ENCODE results near the gene WDR87. TPM values are rescaled to one million over a fixed set of nuclear protein-coding genes. Genes with fewer than 3 reads are reported as not detected.
A peak's percentile ranks its signal among the peaks of the same experiment; 100 is the strongest.

Gene WDR87
- total RNA-seq, 1 donor from 2014 or later, result not detected

GRCh38 chr19:37907735-37908455 lies 1.5 kb upstream of the WDR87 start:
- peak overlapping the region; percentile 88 for H3K4me3 Mint-ChIP-seq
- no peaks in the 10 kb centered on the region for H3K9me3 Mint-ChIP-seq
- H3K36me3 Mint-ChIP-seq (ENCODE audit: low read depth), result no peaks in the 10 kb centered on the region
- H3K27ac Mint-ChIP-seq (ENCODE audit: unreplicated experiment), result no peak overlapping the region
- H3K4me1 Mint-ChIP-seq, result peaks cover 29% of the 10 kb centered on the region
- DNase-seq (ENCODE audit: low read depth, low spot score), result no peak
- TF ChIP-seq CTCF (conservative IDR thresholded peaks at IDR 0.05), result no peak
- no peaks in the 10 kb centered on the region for H3K27me3 Mint-ChIP-seq (ENCODE audit: low read depth)

GRCh38 chr19:37906869-37907734 lies 708 bp upstream of the WDR87 start, which contains the start of gene SIPA1L3:
TSS of gene SIPA1L3 (plus strand) at chr19:37907208. CDS start at chr19:38081566, 174,358 bp downstream.
- TF ChIP-seq CTCF (conservative IDR thresholded peaks at IDR 0.05), result no peak
- no peaks in the 10 kb centered on the region for H3K27me3 Mint-ChIP-seq (ENCODE audit: low read depth)
- peaks cover 29% of the 10 kb centered on the region for H3K4me1 Mint-ChIP-seq
- H3K27ac Mint-ChIP-seq (ENCODE audit: unreplicated experiment), result peak within 1 kb of the TSS; percentile 93
- peak within 1 kb of the TSS; percentile 99 for H3K4me3 Mint-ChIP-seq
- H3K9me3 Mint-ChIP-seq, result no peaks in the 10 kb centered on the region
- DNase-seq (ENCODE audit: low read depth, low spot score), result peak; percentile 93
- H3K36me3 Mint-ChIP-seq (ENCODE audit: low read depth), result no peaks in the 10 kb centered on the region

- Mint-ChIP-seq H3K27ac (ENCODE audit: unreplicated experiment) (no peak overlapping the region), H3K27me3 (ENCODE audit: low read depth) (no peaks in the 10 kb centered on the region), H3K4me3 (peak overlapping the region; percentile 82), H3K9me3 (no peaks in the 10 kb centered on the region), H3K36me3 (ENCODE audit: low read depth) (no peaks in the 10 kb centered on the region), H3K4me1 (peaks cover 16% of the 10 kb centered on the region)
- TF ChIP-seq CTCF (conservative IDR thresholded peaks at IDR 0.05), result no peak
- DNase-seq (ENCODE audit: low read depth, low spot score), result no peak
These were observed 3.3 kb downstream of the WDR87 start for GRCh38 chr19:37903096-37903495.

- no peaks in the 10 kb centered on the region for H3K36me3 Mint-ChIP-seq (ENCODE audit: low read depth)
- DNase-seq (ENCODE audit: low read depth, low spot score), result peak; percentile 90
- H3K4me3 Mint-ChIP-seq, result peak overlapping the region; percentile 82
- no peaks in the 10 kb centered on the region for H3K9me3 Mint-ChIP-seq
- H3K27ac Mint-ChIP-seq (ENCODE audit: unreplicated experiment), result no peak overlapping the region
- peaks cover 12% of the 10 kb centered on the region for H3K4me1 Mint-ChIP-seq
- TF ChIP-seq CTCF (conservative IDR thresholded peaks at IDR 0.05), result peak; percentile 94
- no peaks in the 10 kb centered on the region for H3K27me3 Mint-ChIP-seq (ENCODE audit: low read depth)
These were observed 3.7 kb downstream of the WDR87 start for GRCh38 chr19:37902668-37903067.

GRCh38 chr19:37899966-37900365 lies 6.4 kb downstream of the WDR87 start:
- H3K36me3 Mint-ChIP-seq (ENCODE audit: low read depth), result no peaks in the 10 kb centered on the region
- no peaks in the 10 kb centered on the region for H3K27me3 Mint-ChIP-seq (ENCODE audit: low read depth)
- DNase-seq (ENCODE audit: low read depth, low spot score), result no peak
- peaks cover 3% of the 10 kb centered on the region for H3K4me1 Mint-ChIP-seq
- no peaks in the 10 kb centered on the region for H3K9me3 Mint-ChIP-seq
- H3K27ac Mint-ChIP-seq (ENCODE audit: unreplicated experiment), result no peak overlapping the region
- TF ChIP-seq CTCF (conservative IDR thresholded peaks at IDR 0.05), result no peak
- no peak overlapping the region for H3K4me3 Mint-ChIP-seq
